Fibroblast of skin of scalp (primary cell): ENCODE data around the gene PLS1.
"Not testable (repeated sequence)": the region's sequence is repeated elsewhere in the genome, so short reads cannot be mapped to it uniquely, and the experiment has no call there.

ENCODE experiments used
- DNase-seq: peaks from one replicate; pipeline ENCODE4 v3.0.0-alpha.2; 2013

Gene PLS1

GRCh38 chr3:142596726-142597088 is 514 bp downstream of the PLS1 start:
- DNase-seq, result no peak

GRCh38 chr3:142597906-142598305 is 1.7 kb downstream of the PLS1 start:
- DNase-seq, result no peak

- DNase-seq, result no peak
Measured at GRCh38 chr3:142601713-142602112, 5.5 kb downstream of the PLS1 start.

- DNase-seq, result no peak
Measured at GRCh38 chr3:142602619-142603385, 6.6 kb downstream of the PLS1 start.

GRCh38 chr3:142603386-142603705 is 7.2 kb downstream of the PLS1 start:
- not testable (repeated sequence) for DNase-seq

GRCh38 chr3:142604940-142605339 is 8.7 kb downstream of the PLS1 start:
- DNase-seq, result no peak

- no peak for DNase-seq
Measured at GRCh38 chr3:142608631-142609030, 12.4 kb downstream of the PLS1 start.

- no peak for DNase-seq
Measured at GRCh38 chr3:142609136-142609535, 12.9 kb downstream of the PLS1 start.

- DNase-seq, result no peak
Measured at GRCh38 chr3:142611206-142611605, 15.0 kb downstream of the PLS1 start.

- no peak for DNase-seq
Measured at GRCh38 chr3:142613491-142613890, 17.3 kb downstream of the PLS1 start.

- DNase-seq, result no peak
Measured at GRCh38 chr3:142614059-142614626, 17.9 kb downstream of the PLS1 start.

GRCh38 chr3:142615171-142615570 is 19.0 kb downstream of the PLS1 start:
- no peak for DNase-seq

GRCh38 chr3:142618917-142619461 is 22.8 kb downstream of the PLS1 start:
- no peak for DNase-seq

- no peak for DNase-seq
Measured at GRCh38 chr3:142622405-142622804, 26.2 kb downstream of the PLS1 start.

GRCh38 chr3:142623194-142623593 is 27.0 kb downstream of the PLS1 start:
- no peak for DNase-seq

- no peak for DNase-seq
Measured at GRCh38 chr3:142624341-142625152, 28.4 kb downstream of the PLS1 start.

GRCh38 chr3:142625153-142625440 is 28.9 kb downstream of the PLS1 start:
- no peak for DNase-seq

GRCh38 chr3:142626971-142627370 is 30.8 kb downstream of the PLS1 start:
- DNase-seq, result no peak

GRCh38 chr3:142628801-142629200 is 32.6 kb downstream of the PLS1 start:
- no peak for DNase-seq

GRCh38 chr3:142633073-142633472 is 36.9 kb downstream of the PLS1 start:
- DNase-seq, result no peak

- DNase-seq, result no peak
Measured at GRCh38 chr3:142636050-142636449, 39.9 kb downstream of the PLS1 start.

GRCh38 chr3:142636664-142637063 is 40.5 kb downstream of the PLS1 start:
- no peak for DNase-seq

- no peak for DNase-seq
Measured at GRCh38 chr3:142638291-142638690, 42.1 kb downstream of the PLS1 start.

GRCh38 chr3:142641504-142641903 is 45.3 kb downstream of the PLS1 start:
- DNase-seq, result no peak
